GM13976 (cell line): ENCODE results near the gene CR1L.
"Not testable (repeated sequence)": the region's sequence is repeated elsewhere in the genome, so short reads cannot be mapped to it uniquely, and the experiment has no call there.

ENCODE experiments used
- DNase-seq: peaks from one replicate; pipeline ENCODE4 v3.0.0; 2012; ENCODE audit warnings: low spot score
- CTCF ChIP-seq: IDR thresholded peaks from 2 replicates; pipeline ENCODE4 v1.5.1; 2012; ENCODE audit warnings: borderline replicate concordance, mild to moderate bottlenecking; ENCODE audit not compliant: insufficient read depth; ENCODE audit errors: extremely low read depth, missing control alignments, control extremely low read depth
- in situ Hi-C: fragments of 300-500 bp; cut with MboI; formaldehyde crosslinking; loops from one replicate; pipeline ENCODE4 v1.12.0; 2022; ENCODE audit warnings: low sequenced_read_pairs, mixed read lengths, inconsistent platforms; ENCODE audit not compliant: unreplicated experiment

CR1L gene

GRCh38 chr1:207638487-207639145 is 6.3 kb upstream of the CR1L start:
- DNase-seq, in situ Hi-C loops: not testable (repeated sequence)

GRCh38 chr1:207639362-207639761 is 5.6 kb upstream of the CR1L start:
- in situ Hi-C loops, DNase-seq: not testable (repeated sequence)

GRCh38 chr1:207644166-207644851 is 624 bp upstream of the CR1L start:
- no peak for DNase-seq
- in situ Hi-C loops: no loop called here

GRCh38 chr1:207645635-207646081 is 725 bp downstream of the CR1L start:
- DNase-seq: no peak
- no peak for TF ChIP-seq CTCF
- in situ Hi-C loops: no loop called here

More at GRCh38 chr1:207644166-207644851, 624 bp upstream of the CR1L start:
- no peak for TF ChIP-seq CTCF

- no peak for DNase-seq
- no peak for TF ChIP-seq CTCF
- in situ Hi-C loops: no loop called here
These were observed 1.2 kb downstream of the CR1L start for GRCh38 chr1:207646171-207646570.

GRCh38 chr1:207646944-207647579 is 2.1 kb downstream of the CR1L start:
- DNase-seq: no peak
- in situ Hi-C loops: no loop called here
- no peak for TF ChIP-seq CTCF

GRCh38 chr1:207647671-207648333 is 2.9 kb downstream of the CR1L start:
- in situ Hi-C loops: no loop called here
- no peak for DNase-seq
- TF ChIP-seq CTCF: no peak
